Uterus (tissue), 2 donors: ENCODE data around the gene DNAH12.

Experiments used
- CTCF ChIP-seq, 4 experiments: fragments of 200-600 bp in 2 of 4; fragments of 450-650 bp in 2 of 4; sonication (generic) in 2 of 4; IDR thresholded peaks; one replicate each; pipeline ENCODE4 v1.5.1; 2016 to 2019; ENCODE audit warnings: antibody characterized with exemption in 4 of 4, mild to moderate bottlenecking in 2 of 4, moderate library complexity in 1 of 4
- POLR2A ChIP-seq, 2 donors: fragments of 450-650 bp; IDR thresholded peaks; one replicate each; pipeline ENCODE4 v1.6.1; 2016; ENCODE audit warnings: antibody characterized with exemption in 2 of 2, mild to moderate bottlenecking in 1 of 2, moderate library complexity in 1 of 2

- TF ChIP-seq POLR2A (IDR thresholded peaks at IDR 0.05): no peak
- TF ChIP-seq CTCF (IDR thresholded peaks at IDR 0.05): no peak
These were observed 264.5 kb downstream of the DNAH12 start for GRCh38 chr3:57279685-57280084.
